ENCODE measurements around the gene DRAXIN. TPM values are rescaled to one million over a fixed set of nuclear protein-coding genes. Genes with fewer than 3 reads are reported as not detected.

The DRAXIN gene
- total RNA-seq, 4 donors from 2014 or later = under 0.01 to 0.06 TPM; not detected in 2

- no peak overlapping the region for H3K4me3 ChIP-seq
- DNase-seq (ENCODE audit: extremely low spot score) = no peak
- no peaks in the 10 kb centered on the region for H3K36me3 ChIP-seq
- peaks cover 0 to 70% (median 8%) of the 10 kb centered on the region in 4 donors for H3K27me3 ChIP-seq
- WGBS = 88% methylated on average over 5 of the region's 5 CpGs
- H3K9me3 ChIP-seq = no peaks in the 10 kb centered on the region
- no peak for TF ChIP-seq CTCF (IDR thresholded peaks at IDR 0.05)
- no peak overlapping the region for H3K27ac ChIP-seq (replicated peaks in 1 of 4)
- H3K4me1 ChIP-seq = peaks cover 22 to 31% (median 28%) of the 10 kb centered on the region in 4 donors
- intact Hi-C loops (cut with DNase I) = no loop called here
Observed at GRCh38 chr1:11645270-11645669, 46.2 kb upstream of the DRAXIN start.

GRCh38 chr1:11645670-11646265 is 45.7 kb upstream of the DRAXIN start:
- H3K4me3 ChIP-seq = no peak overlapping the region
- DNase-seq (ENCODE audit: extremely low spot score) = no peak
- WGBS = 17% methylated on average over 4 of the region's 8 CpGs
- H3K9me3 ChIP-seq = no peaks in the 10 kb centered on the region
- TF ChIP-seq EP300 (IDR thresholded peaks at IDR 0.05) = no peak
- peak; percentile 53 to 81 (median 60) for TF ChIP-seq CTCF (IDR thresholded peaks at IDR 0.05)
- peaks cover 0 to 75% (median 9%) of the 10 kb centered on the region in 4 donors for H3K27me3 ChIP-seq
- intact Hi-C loops (cut with DNase I) = loop anchor here (2.0 kb wide), 1 partner anchor 607 kb away; no protein-coding TSS in a partner anchor
- H3K4me1 ChIP-seq = peaks cover 27 to 36% (median 32%) of the 10 kb centered on the region in 4 donors
- H3K27ac ChIP-seq (replicated peaks in 1 of 4) = no peak overlapping the region
- H3K36me3 ChIP-seq = no peaks in the 10 kb centered on the region

DNA sequence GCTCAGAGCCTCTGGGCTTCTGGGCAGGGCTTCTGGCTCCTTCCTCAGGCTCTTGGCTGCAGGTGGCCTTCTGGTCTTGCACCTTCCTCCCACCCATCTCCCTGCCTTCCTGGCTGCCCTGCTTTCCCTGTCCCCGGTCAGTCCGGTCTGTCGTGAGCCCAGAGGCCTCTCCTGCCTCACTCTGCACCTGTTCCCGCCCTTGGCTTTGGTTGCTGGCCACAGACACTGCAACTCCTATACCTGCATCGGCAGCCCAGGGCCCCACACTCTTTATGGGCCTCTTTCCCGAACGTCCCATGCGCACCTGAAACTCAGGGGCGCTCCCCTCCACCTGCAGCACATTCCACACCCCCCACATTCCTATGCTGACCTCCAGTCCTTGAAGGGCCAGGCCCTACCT is 45.2 kb upstream of the DRAXIN start:
- Histone ChIP-seq H3K9me3 (no peaks in the 10 kb centered on the region), H3K27me3 (peaks cover 0 to 76% (median 9%) of the 10 kb centered on the region in 4 donors), H3K4me1 (peaks cover 27 to 39% (median 33%) of the 10 kb centered on the region in 4 donors), H3K4me3 (no peak overlapping the region), H3K27ac (replicated peaks in 1 of 4) (no peak overlapping the region), H3K36me3 (no peaks in the 10 kb centered on the region)
- TF ChIP-seq EP300 (IDR thresholded peaks at IDR 0.05) (no peak), POLR2AphosphoS5 (IDR thresholded peaks at IDR 0.05) (no peak), POLR2A (IDR thresholded peaks at IDR 0.05; ENCODE audit: low read depth) (no peak), CTCF (IDR thresholded peaks at IDR 0.05) (no peak)
- 82% methylated on average over 9 of the region's 9 CpGs for WGBS
- intact Hi-C loops (cut with DNase I) = loop anchor here (2.0 kb wide), 1 partner anchor 608 kb away; no protein-coding TSS in a partner anchor
- no peak for DNase-seq (ENCODE audit: extremely low spot score)

DNA sequence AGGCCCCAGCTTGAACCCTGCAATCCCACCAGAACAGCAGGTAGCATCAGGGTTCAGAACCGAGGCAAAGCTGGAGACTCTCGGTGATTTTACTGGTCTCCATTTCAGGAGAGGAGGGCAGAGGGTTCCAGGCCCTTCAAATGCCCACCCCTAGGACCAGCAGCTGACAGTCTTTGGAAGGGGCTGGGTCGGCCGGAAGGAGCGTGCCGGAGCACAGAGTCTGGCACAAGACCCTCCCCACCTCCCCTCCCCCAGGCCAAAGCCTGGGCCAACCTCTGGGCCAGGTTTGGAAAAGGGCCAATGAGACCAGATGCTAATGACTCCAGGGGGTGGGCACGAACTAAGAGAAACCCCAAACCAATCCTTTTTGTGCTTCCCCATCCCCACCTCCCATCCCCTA is 44.2 kb upstream of the DRAXIN start:
- Histone ChIP-seq H3K4me3 (no peak overlapping the region), H3K27ac (replicated peaks in 1 of 4) (no peak overlapping the region), H3K27me3 (peaks cover 0 to 66% (median 9%) of the 10 kb centered on the region in 4 donors), H3K9me3 (no peaks in the 10 kb centered on the region), H3K36me3 (no peaks in the 10 kb centered on the region), H3K4me1 (peaks cover 27 to 39% (median 33%) of the 10 kb centered on the region in 4 donors)
- intact Hi-C loops (cut with DNase I) = loop anchor here (2.0 kb wide), 1 partner anchor 609 kb away; no protein-coding TSS in a partner anchor
- TF ChIP-seq POLR2AphosphoS5 (IDR thresholded peaks at IDR 0.05) (no peak), EP300 (IDR thresholded peaks at IDR 0.05) (no peak), CTCF (IDR thresholded peaks at IDR 0.05) (no peak), POLR2A (IDR thresholded peaks at IDR 0.05; ENCODE audit: low read depth) (no peak)
- no peak for DNase-seq (ENCODE audit: extremely low spot score)
- 92% methylated on average over 7 of the region's 7 CpGs for WGBS

DNA sequence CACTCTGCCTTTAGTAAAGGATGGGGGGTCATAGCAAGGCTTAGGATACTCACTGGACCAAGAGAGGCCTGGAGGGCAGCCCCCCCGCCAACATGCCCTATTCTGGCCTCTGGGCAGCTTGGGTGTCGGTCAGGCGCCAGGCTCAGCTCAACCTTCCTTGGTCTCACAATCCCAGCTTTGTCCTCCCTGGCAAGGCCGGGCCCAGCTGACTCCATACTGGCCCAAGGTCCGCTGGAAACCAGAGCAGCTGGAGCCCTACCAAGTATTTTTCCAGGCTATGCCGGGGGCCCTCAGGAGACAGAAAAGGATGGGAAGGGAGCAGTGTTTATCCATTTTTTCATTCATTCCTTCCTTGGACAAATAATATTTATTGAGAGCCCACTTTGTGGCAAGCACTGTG is 43.5 kb upstream of the DRAXIN start:
- intact Hi-C loops (cut with DNase I) = no loop called here
- H3K36me3 ChIP-seq = no peaks in the 10 kb centered on the region
- H3K27ac ChIP-seq (replicated peaks in 1 of 4) = no peak overlapping the region
- no peaks in the 10 kb centered on the region for H3K9me3 ChIP-seq
- no peak overlapping the region for H3K4me3 ChIP-seq
- peaks cover 27 to 39% (median 33%) of the 10 kb centered on the region in 4 donors for H3K4me1 ChIP-seq
- 8% methylated on average over 3 of the region's 6 CpGs for WGBS
- peaks cover 0 to 61% (median 9%) of the 10 kb centered on the region in 4 donors for H3K27me3 ChIP-seq
- TF ChIP-seq POLR2A (IDR thresholded peaks at IDR 0.05; ENCODE audit: low read depth) = no peak
- TF ChIP-seq EP300 (IDR thresholded peaks at IDR 0.05) = no peak
- no peak for TF ChIP-seq CTCF (IDR thresholded peaks at IDR 0.05)
- TF ChIP-seq POLR2AphosphoS5 (IDR thresholded peaks at IDR 0.05) = no peak
- DNase-seq (ENCODE audit: extremely low spot score) = no peak
